Suppressor macrophage (primary cell): ENCODE data around the gene RASL11B.
A peak's percentile ranks its signal among the peaks of the same experiment; 100 is the strongest.

Experiments used
- DNase-seq, 4 experiments: peaks; one replicate each; pipeline ENCODE4 v3.0.0-alpha.2; 2020 to 2022

The RASL11B gene

GRCh38 chr4:52843351-52843750 lies 18.8 kb upstream of the RASL11B start:
- no peak for DNase-seq

- peak; percentile 73 to 87 (median 84) for DNase-seq
Measured at GRCh38 chr4:52843958-52844357, 18.2 kb upstream of the RASL11B start.

DNA sequence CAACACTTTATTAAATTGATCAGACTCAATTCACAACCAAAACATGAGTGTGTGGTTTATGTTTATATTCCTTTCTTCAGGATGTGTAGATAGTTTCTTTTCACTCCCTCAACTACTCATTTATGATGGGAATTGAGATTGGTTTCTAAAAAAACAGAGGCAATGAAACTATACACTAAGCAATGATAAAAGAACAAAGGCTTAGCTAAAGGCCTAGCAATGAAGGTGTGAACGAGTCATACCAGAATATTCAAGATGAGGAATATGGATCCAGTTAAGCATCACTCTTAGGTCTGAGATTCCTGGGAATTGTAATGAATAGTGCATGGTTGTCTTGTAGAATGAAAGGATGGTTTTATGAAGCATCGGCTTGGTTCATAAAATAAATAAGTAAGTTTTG lies 17.5 kb upstream of the RASL11B start:
- DNase-seq = no peak

GRCh38 chr4:52846502-52846901 lies 15.6 kb upstream of the RASL11B start:
- DNase-seq = no peak

GRCh38 chr4:52848254-52848653 lies 13.9 kb upstream of the RASL11B start:
- DNase-seq = no peak

- no peak for DNase-seq
Measured at GRCh38 chr4:52850406-52851124, 11.6 kb upstream of the RASL11B start.

- peak in 1 of 4 experiments; percentile 19 for DNase-seq
Measured at GRCh38 chr4:52852041-52852440, 10.1 kb upstream of the RASL11B start.

- no peak for DNase-seq
Measured at GRCh38 chr4:52852711-52853110, 9.4 kb upstream of the RASL11B start.

- peak; percentile 27 to 78 (median 59) for DNase-seq
Measured at GRCh38 chr4:52853351-52853750, 8.8 kb upstream of the RASL11B start.

GRCh38 chr4:52856801-52857200 lies 5.3 kb upstream of the RASL11B start:
- DNase-seq = peak; percentile 68 to 86 (median 82)

GRCh38 chr4:52860361-52860760 lies 1.8 kb upstream of the RASL11B start:
- no peak for DNase-seq

DNA sequence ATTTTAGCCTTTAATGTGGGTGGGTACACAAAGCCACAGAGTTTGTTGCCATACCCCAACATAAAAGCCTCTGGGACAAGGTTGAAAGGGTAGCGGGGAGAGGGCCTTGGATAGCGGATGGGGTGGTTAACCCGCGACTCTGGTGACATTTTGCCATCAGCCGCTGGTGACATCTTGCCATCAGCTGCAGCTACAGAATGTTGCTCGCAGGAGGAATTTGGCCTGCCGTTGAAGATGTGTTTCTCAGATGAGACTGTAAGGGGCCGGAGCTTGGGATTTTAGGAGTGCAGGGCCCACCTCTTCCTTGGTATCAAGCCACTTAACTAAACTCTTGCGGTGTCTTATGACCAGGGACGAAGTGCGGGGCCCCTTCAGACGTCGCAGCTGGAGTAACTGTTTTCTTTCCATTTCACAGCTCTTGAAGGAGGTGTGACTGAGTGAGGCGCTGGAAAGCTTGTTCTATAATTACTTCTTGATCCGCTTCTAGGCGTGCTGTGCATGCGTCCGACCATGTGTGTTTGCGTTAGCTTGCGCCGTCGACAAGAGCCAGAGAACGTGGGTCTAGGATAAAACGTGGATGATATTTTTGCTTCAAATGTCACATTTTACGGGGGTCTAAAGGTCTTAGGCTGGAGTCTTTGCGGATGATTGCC lies 820 bp upstream of the RASL11B start:
- DNase-seq = peak in 1 of 4 experiments; percentile 6

DNA sequence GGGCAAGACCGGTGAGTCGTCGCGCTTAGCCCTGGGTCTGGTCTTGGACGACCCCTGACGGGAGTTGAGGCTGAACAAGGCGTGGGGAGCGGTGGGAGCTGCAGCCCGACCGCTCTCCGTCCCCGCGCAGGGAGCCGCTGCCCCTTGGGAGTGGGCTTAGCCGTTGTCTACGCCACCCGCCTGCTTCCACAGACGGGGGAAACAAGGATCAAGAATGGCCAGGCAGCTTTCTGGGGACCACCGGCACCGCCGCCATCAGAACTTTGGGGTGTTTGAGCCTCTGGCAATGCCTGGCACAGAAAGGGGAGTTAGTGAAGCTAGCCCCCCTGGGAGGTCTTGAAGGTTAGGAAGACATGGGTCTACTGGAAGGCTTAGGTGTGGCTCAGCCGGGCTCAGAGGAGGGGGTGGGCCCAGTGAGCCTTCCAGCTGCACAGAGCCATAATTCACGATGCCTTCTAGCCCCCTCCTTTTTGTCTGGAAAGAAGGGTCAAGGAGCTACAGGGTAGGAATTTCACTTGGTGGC lies 583 bp downstream of the RASL11B start:
- DNase-seq = no peak

GRCh38 chr4:52863324-52863723 lies 1.2 kb downstream of the RASL11B start:
- no peak for DNase-seq

- no peak for DNase-seq
Measured at GRCh38 chr4:52864793-52865192, 2.7 kb downstream of the RASL11B start.

- no peak for DNase-seq
Measured at GRCh38 chr4:52865300-52865699, 3.2 kb downstream of the RASL11B start.

DNA sequence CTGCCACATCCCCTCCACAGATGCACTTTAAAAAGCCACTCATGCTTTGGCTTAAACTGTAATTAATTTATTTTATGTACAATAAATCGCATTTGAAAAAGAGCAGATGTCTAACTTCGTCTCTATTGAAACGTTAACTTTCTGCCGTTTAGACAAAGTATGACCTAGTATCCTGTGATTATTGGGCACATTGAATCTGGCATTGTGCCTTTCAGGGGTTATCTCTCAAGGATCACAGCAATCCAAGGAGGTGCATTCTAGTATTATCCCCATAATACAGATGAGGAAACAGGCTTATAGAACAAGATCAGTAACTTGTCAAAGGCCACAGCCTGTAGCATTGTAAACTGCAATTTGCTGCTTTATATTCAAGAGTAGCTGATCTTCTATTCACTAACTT lies 4.6 kb downstream of the RASL11B start:
- DNase-seq = no peak

DNA sequence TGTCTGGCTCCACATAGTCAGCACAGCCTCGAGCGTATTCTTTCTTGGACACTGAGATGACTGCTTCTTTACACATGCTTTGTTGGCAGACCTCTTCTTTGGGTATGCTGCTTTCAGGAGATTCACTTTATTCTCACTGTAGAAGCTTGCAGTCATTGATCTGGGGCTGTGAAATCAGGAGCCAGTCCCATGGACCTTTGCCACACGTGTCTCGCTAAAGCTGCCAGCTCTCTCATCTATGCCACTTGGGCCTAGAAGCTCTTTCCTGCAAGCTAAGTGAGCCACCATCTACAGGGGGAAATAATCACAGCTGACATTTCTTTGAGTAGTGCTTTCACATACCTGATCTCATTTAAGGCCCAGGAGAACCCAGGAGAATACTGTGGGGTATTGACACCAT lies 5.0 kb downstream of the RASL11B start:
- DNase-seq = no peak

DNA sequence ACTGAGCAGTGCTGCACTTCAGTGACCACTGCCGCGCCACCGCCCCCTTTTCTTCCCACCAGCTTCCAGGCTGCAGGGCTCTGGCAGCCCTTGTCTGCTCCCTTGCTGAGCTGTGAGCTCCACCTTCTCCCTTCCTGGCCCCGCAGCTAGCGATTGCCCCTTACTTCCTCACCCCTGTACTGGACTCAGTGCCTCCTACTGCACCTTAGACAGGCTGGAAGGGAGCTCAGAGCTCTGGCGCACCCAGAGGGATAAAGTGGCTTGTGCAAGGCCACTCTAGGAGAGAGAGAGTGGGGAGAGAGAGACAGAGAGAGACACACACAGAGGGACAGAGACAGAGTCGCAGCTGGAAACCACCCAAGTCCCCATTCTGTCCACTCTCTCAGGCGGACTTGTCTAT lies 6.0 kb downstream of the RASL11B start:
- DNase-seq = no peak

DNA sequence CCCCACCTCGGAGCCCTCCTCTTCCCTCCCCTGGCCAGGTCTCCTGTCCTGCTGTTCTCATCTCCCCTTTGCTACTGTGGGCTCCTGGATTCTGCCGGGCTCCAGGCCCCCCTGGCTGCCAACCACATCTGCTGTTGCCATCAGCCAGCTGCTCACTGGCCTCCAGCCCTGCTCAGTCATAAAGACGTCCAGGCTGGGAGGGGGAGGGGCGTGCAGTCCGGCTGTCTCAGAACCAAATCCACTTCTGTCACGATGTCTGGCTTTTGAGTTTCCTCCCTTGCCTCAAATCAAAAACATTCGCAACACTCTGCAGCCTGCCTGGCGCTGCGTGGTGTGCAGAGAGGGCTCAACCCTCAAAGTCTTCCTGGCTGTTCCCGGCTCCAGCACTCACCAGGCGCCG lies 7.1 kb downstream of the RASL11B start:
- DNase-seq = no peak

GRCh38 chr4:52869656-52870055 lies 7.5 kb downstream of the RASL11B start:
- DNase-seq = no peak

DNA sequence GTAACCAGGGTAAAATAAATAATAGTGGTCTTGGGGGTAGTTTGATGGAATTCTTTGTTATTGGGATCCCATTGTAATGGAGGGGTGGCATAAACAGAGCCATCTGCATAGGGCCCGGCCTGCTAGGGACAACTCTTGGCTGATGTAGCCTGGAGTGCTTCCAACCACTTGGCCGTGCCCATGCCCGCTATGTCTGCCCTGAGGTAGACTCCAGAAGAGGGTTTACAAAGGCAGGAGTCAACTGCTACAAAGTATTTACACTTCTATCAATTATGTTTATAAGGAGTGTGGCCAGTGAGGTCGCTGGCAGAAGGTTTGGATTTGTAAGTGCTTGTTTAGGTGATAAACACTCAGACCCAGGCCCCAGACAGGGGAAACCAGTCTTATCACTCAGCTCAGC lies 8.1 kb downstream of the RASL11B start:
- DNase-seq = no peak

DNA sequence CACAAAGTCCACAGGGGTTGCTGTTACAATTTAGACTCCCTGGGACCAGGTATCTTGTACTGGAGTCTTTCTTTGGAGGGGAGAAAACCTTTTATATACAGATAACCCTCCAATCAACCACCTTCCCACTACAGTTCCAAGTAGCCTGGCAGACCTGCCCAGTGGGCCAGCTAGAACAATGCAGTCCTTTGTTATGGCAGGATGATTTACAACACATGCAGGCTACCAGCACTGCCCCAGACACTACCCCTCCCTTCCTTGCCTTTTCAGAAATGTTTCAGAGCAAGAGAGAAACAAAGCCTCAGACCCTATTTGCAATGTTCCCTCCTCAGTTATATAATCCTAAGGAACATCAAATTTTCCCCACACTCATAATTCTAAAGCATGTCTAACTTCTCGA lies 11.1 kb downstream of the RASL11B start:
- no peak for DNase-seq

- DNase-seq = no peak
Measured at GRCh38 chr4:52873861-52874343, 11.8 kb downstream of the RASL11B start.
